ENCODE results near the gene CTIF.
"Not testable (repeated sequence)": the region's sequence is repeated elsewhere in the genome, so short reads cannot be mapped to it uniquely, and the experiment has no call there.

The CTIF gene

DNA sequence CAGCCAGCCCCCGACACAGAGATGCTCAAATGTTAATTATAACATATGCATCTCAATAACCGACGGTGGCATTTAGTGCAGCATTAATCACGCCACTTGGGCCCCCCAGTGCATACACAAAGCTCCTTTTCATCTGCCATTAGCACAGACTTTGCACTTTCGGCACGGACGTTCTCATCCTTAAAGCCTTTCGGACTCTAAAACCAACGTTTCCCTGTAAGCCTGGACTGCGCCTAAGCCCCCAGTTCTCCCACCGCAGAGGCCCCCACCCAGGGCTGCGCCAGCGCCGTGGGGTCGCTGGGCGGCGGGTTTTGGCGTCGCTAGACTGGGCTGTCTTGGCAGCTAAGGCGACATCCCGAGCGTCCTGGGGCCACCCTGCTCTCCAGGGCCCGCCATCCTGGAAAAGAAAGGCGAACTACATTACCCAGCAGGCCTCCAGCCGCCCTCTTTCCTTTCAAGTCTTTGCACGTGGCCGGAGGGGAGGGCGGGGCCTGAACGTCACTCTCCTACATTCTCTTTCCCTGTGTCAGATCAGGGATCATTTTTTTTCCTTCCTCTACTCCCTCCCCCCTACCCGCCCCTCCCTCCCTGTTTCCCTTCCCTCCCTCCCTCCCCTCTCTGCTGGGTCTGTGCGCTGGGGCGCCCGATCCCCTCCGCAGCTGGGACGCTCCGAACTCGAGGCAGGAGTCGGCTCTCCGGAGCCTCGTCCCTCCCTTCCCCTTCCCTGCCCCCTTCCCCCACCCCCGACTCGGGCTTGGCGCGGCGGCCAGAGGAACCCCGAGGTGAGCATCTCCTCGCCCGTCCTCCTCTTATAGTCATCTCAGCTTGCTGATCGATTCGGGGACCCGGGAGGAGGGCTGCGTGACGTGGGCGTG is at the start of gene CTIF:
Gene CTIF, plus strand, starts transcription at position 501 of the 875 bp plus-strand sequence. CDS start 80,535 bp downstream, outside the sequence.
- DNase-seq = peak; percentile 37

DNA sequence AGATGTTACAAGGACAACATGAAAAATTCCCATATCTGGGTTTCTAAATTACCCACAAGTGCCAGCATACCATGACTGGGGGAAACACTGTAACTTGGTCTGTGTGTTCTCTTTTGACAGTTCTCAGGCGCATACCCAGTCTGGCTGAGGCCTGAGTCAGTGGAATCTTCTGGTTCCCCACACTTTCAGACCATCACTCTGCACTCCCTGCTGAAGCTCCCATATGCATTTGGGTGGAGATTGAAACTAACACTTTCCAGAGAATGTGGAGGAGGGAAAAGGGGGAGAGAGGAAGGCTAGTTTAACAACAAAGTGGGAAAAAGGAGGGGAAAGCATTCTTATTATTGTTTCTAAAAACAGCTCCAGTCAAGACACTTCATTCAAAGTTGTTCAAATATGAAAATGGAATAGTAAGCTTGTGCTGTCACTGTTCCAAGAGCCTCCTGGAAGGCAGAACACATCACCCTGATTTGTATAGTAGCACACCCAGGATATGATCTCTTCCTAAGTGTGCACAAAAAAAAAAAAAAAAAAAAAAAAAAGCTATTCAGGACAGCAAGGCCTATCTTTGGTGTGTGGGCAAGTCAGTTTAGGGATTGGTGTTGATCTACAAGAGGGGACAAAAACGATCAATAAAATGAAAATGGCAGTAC is 48.1 kb upstream of the CTIF start:
- no peak for DNase-seq

DNA sequence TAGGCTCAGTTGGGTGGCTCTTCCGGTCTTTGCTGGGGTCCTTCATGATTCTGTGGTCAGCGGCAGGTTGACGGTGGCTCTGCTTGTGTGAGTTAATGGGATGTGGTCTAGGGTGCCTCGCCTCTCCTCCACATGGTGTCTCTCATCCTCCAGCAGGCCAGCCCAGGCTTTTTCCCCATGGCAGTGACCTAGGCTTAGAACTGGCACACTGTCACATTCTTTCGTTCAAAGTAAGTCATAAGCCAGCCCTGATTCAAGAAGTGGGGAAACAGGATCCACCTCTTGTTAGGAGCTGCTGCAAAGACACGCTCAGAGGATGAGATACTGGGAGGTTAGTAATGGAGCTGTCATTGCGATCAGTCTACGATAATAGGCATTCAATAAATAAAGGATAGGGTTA is 46.0 kb upstream of the CTIF start:
- DNase-seq = no peak

DNA sequence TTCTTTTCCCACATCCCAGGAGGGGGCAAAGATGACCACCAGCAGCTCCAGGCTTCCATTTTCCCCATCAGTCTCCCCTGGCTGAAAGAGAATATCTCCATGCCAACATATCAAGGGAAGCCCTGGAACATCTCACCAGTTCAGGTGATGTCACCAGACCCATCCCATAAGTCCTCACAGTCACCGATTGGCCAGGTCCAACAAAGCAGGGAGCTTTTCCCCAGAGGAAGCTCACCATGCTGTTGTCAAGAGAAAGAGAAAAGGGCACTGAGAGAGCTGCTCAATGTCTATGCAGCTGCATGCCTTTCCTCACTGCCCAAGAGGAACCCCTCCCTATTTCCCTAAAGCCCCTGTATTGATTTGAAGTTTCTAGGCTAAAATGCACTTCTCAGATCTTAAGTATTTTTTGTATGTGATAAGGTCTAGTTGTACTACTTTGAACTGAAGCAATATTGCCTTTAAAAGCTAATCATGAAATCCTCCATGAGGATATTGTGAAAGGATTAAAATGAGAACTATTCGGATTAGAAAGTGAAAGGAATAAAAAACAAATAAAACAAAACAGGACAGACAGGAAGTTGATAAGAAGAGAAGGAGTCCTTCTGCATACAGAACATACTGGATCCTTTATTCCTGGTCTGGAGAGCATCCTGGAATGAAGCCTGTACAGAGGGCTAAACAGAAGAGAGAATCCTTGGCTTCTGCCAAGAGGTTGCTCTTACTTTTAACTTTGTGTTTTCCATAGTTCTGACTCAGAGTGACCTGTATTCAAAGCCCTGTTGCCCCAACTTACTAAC is 45.2 kb upstream of the CTIF start:
- DNase-seq = no peak

DNA sequence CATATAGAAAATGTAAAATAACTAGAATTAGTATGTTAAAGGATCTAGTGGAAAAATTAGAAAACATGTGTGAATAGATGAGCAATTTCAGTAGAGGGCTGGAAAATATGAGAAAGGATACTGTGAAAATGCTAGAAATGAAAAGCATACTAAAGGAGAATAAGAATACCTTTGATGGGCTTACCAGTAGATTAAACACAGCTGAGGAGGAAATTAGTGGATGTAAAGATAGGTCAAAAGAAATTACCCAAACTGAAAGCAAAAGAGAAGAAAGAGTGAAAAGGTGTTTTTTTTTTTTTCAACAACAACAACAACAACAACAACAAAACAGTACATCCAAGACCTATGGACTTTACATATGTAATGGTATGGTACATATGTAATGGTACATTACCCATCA is 41.0 kb upstream of the CTIF start:
- no peak for DNase-seq

DNA sequence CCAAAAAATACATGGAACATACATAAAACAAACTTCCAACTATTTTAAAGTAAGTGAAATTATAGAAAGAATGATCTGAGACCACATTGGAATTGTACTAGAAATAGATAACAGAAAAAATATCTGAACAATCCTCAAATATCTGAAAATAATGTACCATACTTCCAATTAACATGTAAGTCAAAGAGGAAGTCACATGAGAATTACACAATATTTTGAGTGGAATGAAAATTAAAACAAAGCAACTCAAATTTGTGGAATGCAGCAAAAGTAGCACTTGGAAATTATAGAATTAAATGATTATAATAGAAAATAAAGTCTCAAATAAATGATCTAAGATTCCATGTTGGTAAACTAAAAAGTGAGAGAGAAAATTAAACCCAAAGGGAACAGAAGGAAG is 38.3 kb upstream of the CTIF start:
- DNase-seq = no peak

DNA sequence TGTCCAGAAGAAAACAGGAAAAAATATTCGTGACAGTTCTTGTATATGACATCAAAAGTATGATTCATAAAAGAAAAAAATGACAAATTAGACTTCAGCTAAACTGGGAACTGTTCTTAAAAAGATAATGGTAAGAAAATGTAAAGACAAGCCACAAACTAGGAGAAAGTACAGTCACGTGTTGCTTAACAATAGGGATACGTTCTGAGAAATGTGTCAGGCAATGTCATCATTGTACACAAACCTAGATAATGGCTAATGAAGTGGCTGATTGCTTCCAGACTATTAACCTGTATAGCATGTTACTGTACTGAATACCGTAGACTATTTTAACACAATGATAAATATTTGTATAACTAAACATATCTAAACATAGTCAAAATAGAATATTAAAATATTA is 35.9 kb upstream of the CTIF start:
- DNase-seq = no peak

DNA sequence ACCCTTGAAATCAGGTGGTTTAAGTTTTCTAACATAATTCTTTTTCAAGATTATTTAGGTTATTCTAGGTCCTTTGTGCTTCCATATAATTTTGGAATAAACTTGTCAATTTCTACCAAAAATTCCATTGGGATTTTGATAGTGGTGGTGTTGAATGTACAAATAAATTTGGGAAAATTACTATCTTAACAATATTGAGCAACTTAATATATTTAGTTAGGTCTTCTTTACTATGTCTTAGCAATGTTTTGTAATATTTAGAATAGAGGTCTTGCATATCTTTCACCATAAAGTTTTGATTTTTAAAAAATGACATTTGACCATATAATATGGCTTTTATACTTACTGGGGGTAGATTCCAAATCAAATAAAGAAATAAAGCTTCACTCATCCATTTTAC is 34.0 kb upstream of the CTIF start:
- DNase-seq = no peak

DNA sequence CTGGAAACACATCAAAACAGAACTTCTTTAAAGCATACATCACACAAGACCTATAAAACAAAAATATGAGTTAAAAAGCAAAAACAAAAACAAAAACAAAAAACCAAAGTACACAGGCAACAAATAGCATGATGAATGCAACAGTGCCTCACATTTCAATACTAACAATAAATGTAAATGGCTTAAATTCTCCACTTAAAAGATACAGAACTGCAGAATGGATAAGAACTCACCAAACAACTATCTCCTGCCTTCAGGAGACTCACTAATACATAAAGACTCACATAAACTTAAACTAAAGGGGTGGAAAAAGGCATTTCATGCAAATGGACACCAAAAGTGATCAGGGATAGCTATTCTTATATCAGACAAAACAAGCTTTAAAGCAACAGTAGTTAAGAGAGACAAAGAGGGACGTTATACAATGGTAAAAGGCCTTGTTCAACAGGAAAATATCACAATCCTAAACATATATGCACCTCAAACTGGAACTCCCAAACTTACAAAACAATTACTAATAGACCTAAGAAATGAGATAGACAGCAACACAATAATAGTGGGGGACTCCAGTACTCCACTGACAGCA is 31.8 kb upstream of the CTIF start:
- DNase-seq = not testable (repeated sequence)

DNA sequence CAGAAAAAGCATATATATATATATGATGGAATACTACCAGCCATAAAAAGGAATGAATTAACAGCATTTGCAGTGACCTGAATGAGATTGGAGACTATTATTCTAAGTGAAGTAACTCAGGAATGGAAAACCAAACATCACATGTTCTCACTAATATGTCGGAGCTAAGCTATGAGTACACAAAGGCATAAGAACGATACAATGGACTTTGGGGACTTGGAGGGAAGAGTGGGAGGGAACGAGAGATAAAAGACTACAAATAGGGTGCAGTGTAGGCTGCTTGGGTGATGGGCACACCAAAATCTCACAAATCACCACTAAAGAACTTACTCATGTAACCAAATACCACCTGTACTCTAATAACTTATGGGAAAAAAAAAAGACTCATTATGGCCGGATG is 26.3 kb upstream of the CTIF start:
- not testable (repeated sequence) for DNase-seq

DNA sequence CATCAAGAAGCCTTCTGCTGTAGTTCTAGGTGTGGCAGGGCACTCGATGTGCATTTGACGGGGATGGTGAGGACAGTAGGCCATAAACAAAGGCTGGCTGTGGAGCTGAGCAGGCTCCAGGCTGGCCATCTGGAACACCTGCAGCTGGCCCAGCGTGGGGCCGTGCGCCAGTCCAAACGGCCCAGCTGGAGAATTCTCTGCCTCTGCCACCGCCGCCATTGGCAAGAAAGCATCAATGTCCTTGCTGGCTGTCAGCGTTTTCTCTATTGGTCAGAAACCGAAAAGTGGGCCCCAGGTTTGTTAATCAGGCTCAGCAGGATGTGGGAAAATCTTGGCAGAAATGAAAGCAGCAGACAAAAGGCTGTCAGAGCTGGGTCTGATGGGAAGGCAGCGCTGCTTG is 24.0 kb upstream of the CTIF start:
- DNase-seq = no peak

DNA sequence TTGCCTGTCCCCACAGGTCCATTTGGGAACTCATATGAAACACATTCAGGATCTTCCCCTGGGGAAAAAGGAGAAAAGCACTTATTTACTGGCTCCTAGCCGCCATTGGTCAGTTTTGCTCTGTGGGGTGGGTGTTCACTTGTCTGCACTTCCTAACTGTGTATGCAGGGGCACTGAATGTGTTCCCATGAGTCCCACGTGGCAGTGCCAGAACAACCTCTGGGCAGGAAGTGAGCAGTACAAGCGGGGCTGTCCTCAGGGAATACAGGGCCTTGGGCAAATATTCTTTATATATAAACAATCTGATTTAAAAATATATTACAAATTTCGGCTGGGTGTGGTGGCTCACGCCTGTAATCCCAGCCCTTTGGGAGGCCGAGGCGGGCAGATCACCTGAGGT is 21.8 kb upstream of the CTIF start:
- DNase-seq = no peak

DNA sequence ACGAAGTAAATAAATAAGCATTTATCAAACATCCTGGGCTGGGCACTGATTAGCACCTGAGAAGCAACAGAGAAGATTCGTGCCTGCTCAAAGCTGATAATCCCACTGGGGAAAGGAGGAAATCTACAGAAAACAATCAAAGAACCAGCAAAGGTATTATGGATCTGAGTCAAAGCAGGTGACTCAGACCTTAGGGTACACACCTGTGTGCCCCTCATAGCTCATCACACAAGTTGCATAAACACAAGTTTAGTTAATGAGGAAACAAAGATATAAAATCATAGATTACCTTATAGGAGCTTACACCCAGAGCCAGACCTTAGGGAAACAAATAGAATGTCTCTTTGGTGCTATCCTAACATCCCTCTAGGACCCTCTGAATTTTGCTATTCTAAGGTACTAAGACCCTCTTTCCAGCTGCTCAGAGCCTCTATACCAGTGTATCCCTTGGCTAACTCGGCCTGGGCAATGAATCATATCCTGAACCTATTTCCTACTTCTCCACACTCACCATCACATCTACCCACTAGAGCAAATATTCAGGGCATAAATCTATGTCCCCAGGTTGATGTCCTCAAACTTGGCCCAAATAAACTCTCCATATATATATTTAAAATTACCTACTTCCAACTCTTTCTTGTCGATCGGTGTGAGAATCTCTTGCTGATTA is 19.3 kb upstream of the CTIF start:
- no peak for DNase-seq

DNA sequence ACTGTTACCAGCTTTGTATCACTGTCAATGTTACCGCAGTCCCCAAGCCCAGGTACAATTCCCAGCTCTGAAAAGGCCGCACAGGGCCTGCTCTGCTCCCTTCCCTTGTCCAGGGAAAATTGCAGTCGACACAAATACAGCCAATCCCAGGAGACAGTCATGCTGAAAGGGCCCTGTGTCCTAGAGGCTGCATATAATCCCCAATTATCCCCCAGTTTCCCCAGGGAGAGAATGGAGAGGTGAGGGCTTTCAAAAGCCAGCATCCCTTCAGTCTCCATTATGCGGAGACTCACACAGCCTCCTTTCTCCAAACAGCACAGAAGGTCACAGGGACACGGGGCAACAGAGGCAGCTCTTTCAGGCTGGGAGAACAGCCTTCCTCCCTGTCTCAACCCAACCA is 17.1 kb upstream of the CTIF start:
- no peak for DNase-seq

DNA sequence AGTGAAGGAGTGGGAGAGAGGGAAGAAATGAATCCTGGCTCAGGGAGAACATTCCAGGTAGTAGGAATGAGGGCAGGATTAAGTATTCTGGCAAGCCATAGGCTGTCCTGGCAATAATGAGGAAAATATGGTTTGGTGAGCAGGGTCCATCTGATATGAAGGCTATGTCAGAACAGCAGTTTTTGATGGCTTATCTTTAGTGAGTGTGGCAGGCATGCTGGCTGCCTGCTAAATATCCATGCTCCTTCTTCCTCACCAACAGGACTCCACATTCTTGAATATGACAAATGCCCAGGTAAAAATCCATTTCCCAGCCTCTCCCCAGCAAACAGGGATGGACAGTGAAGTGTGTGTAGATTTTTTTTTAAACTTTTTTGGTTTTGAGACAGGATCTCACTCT is 13.2 kb upstream of the CTIF start:
- DNase-seq = no peak

DNA sequence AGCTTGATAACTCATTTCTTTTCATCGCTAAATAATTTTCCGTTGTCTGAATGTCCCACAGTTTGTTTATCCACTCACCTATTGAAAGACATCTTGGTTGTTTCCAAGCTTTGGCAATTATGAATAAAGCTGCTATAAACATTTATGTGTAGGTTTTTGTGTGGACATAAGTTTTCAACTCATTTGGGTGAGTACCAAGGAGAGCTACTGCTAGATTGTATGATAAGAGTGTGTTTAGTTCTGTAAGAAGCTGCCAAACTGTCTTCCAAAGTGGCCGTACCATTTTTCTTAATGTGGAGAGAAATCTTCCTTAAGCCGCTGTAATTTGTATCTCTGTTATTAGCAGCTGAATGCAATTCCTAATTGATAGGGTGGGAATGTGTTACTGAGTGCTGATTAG is 11.4 kb upstream of the CTIF start:
- DNase-seq = no peak

DNA sequence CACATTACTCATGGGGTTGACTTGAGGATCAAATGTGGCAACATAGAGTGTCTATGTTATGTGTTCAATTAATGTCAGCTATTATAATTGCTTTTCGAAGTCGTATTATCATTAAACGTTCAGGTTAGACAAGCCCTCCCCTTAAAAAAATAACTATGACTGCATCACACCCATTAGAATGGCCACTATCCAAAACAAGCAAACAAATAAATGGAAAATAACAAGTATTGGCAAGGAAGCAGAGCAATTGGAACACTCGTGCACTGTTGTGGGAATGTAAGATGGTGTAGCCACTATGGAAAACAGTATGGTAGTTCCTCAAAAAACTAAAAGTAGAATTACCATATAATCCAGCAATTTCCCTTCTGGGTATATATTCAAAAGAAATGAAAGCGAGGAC is 10.0 kb upstream of the CTIF start:
- no peak for DNase-seq

DNA sequence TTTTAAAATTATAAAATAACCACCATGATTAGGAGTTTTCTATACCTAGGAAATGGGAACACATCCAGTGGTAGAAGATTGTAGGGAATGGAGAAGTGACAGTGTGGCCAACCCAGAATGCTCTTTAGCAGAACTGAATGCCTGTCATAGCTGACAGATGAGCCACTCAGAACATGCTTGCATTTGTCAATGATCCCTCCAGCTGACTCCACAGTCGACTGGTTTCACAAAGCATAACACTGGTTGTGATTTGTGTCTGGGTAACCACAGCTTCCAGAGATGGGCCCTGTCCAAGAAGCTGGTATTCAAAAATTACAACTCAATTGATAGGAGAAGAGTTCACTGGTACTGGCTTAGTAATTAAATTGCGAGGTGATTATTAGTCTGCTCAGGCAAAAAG is 9.0 kb upstream of the CTIF start:
- no peak for DNase-seq

DNA sequence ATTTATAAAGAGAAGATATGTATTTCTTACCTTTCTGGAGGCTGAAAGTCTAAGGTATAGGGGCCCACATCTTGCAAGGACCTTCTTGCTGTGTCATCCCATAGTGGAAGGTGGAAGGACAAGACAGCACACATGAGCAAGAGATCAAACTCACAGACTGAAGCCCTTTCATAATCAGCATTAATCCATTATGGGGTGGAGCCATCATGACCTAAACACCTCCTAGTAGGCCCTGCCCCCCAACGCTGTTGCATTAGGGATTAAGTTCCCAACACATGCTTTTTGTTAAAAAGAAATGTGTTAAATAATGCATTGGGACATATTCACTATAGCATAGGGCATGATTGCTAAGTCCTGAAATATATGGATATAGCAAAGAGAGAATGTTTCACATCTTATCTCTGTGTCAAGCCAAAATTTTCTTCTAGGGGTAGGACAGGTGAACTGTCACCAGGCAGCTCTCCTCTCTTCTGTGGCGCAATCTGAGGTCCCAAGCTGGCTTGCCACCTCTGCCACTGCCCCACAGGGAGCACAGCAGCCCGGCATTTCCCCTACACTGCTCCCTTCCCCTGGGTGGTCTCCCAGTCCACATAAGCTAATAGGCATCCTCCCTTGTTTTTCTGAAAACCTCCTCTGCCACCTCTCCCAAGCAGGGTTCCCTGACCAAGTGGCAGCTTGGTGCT is 8.3 kb upstream of the CTIF start:
- DNase-seq = no peak

DNA sequence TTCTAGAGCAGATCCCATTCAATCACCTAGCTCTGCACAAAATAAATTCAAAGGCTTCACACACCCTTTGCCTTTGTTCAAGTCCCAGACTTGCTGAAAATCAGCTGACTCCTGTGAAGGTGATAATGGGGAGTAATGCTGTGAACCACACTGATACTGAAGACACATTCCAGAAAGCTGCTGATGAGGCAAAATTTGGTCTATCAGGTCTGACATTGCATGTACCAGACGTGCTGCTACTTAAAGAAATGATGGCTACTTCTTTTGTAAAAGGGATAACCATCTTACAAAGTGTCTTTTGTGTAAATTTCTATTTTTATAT is 7.8 kb upstream of the CTIF start:
- no peak for DNase-seq

DNA sequence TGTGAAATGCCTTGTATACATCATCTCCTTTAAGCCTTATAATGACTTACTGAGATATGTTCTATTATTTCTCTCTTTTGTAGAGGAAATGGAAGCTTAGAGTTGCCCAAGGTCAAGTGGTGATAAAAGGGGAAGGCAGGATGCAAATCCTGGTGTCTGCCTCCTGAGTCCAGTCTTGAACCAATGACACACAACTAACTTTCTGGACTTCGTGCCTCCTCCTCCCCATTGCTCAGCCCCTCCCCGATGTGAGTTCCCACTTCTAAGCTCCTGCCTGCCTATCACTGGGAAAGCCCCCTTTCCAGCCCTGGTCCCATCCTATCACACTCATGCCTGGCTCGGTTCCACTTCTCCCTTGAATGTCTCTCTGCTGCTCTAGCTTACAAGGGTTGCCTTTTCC is 6.9 kb upstream of the CTIF start:
- DNase-seq = no peak

DNA sequence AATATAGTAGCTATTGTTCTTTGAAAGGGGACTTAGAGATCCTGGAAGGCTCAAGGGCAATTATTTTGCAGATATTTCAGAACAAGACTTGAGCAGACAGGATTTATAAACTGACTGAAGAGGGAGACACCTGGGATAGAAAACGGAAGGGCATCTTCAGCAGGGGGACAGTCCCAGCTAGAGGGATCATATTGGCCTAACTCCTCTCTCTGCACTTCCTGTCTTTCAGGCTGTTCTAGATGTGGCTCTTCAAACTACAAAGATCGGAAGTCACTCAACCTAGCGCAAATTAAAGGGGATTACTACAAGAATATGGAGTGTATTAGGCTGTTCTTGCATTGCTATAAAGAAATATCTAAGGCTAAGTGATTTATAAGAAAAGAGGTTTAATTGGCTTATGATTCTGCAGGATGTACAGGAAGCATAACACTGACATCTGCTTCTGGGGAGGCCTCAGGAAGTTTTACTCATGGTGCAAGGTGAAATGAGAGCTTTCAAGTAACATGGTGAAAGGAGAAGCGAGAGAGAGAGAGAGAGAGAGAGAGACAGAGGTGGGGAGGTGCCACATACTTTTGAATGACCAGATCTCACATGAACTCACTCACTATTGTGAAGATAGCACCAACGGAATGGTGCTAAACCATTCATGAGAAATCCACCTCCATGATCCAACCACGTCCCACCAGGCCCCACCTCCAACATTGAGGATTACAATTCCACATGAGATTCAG is 5.3 kb upstream of the CTIF start:
- DNase-seq = no peak
